Measurements from ENCODE around the gene MRPL18. TPM values are rescaled to one million over a fixed set of nuclear protein-coding genes. Genes with fewer than 3 reads are reported as not detected.

The MRPL18 gene
- total RNA-seq, 1 donor, result 29.4 TPM

- DNase-seq (ENCODE audit: low read depth in 2 of 3, low spot score in 2 of 3), result no peak
Measured at GRCh38 chr6:159837511-159837910, 47.2 kb downstream of the MRPL18 start.

GRCh38 chr6:159838020-159838744 is 47.9 kb downstream of the MRPL18 start:
- no peak for DNase-seq (ENCODE audit: low read depth in 2 of 3, low spot score in 2 of 3)

GRCh38 chr6:159842035-159842434 is 51.8 kb downstream of the MRPL18 start:
- DNase-seq (ENCODE audit: low read depth in 2 of 3, low spot score in 2 of 3), result no peak

- DNase-seq (ENCODE audit: low read depth in 2 of 3, low spot score in 2 of 3), result no peak
Measured at GRCh38 chr6:159844737-159845645, 54.7 kb downstream of the MRPL18 start.

Small RNA genes lying within 50 kb of the gene (small RNA-seq; reads per million reads assigned to genes)
- gene SNORA20 (1,400 reads per million, percentile 99 among the genes with 10 or more reads in this experiment), gene SNORA29 (not detected)

Other genes with a start within 250 kb of the MRPL18 start
- gene SOD2, start 97.2 kb upstream of the MRPL18 start, total RNA-seq, result 646 TPM
- gene WTAP, start 63.0 kb upstream of the MRPL18 start, total RNA-seq, result 54.7 TPM
- 17.8 TPM for gene ACAT2, start 28.4 kb upstream of the MRPL18 start, total RNA-seq
- gene TCP1, start 865 bp upstream of the MRPL18 start, total RNA-seq, result 314 TPM
- gene PNLDC1, start 9.8 kb downstream of the MRPL18 start, total RNA-seq, result not detected
- under 0.01 TPM for gene MAS1, start 100.5 kb downstream of the MRPL18 start, total RNA-seq
- gene IGF2R, start 178.6 kb downstream of the MRPL18 start, total RNA-seq, result 3.8 TPM

Data from hematopoietic multipotent progenitor cell (in vitro differentiated cells).